Activated CD8-positive, alpha-beta memory T cell treated with anti-CD3 and anti-CD28 coated beads, Interleukin-2, amount 50 U/mL, for 1 hour (primary cell): ENCODE measurements around the gene ZNF841.
"Not testable (repeated sequence)": the region's sequence is repeated elsewhere in the genome, so short reads cannot be mapped to it uniquely, and the experiment has no call there.

Experiments
- DNase-seq: peaks from one replicate; pipeline ENCODE4 v3.0.0-alpha.2; 2020; ENCODE audit errors: extremely low read depth

The ZNF841 gene

GRCh38 chr19:52095172-52096014, at the start of gene ZNF841:
ZNF841 (minus strand) TSS chr19:52095765; CDS start chr19:52084801, 10,964 bp downstream.
- DNase-seq = peak; percentile 50

DNA sequence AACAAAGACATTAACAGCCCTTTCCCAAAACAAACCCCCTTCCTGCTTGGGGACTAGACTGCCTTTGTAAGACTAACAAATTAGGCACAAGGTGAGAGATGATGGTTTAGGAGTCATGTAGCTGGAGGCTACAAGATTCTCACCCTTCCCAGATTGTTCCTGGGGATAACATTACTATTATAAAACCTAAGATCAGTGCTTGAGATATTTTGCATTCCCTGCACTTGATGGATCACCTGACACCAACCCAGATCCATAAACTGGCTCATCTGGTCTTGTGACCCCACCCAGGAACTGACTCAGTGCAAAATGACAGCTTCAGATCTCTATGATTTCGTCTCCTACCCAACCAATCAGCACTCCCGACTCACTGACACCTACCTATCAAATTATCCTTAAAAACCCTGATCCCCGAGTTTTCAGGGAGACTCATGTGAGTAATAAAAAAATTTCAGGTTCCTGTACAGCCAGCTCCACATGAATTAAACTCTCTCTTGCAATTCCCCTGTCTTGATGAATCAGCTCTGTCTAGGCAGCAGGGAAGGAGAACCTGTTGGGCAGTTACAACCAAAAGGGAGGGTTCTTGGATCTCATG, 46.5 kb upstream of the ZNF841 start:
- DNase-seq = no peak

- no peak for DNase-seq
These were observed 45.6 kb upstream of the ZNF841 start for GRCh38 chr19:52141203-52141602.

DNA sequence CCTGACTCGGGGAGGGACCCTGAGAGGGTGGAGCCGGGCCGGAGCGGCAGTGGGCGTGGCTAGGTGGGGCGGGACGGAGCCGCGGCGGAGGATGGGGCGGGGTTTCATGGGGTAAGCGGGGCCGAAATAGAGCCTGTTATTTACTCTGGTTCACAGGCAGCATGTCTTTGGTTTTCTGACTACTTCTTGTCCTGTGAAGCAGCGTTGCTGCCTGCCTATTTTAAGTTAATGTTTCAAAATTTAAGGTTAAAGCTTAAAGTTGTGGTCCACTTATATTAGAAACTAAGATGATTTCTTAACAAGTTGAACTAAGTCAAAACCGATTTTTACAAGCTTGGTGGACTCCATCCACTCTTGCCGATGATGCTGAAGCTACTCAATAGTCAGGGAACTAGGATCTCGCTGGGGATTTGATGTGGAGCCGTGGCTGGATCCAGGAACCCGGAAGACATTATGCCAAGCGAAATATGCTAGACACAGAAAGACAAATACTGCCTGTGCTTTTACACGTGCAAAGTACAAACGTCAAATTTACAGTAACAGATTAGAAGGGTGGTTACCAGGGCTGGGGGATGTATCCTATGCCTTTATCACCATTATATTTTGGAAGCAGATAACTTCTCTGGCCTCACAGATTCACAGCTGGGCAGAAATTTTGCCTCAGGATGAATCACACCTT, 44.6 kb upstream of the ZNF841 start:
- no peak for DNase-seq

GRCh38 chr19:52139252-52140031, 43.9 kb upstream of the ZNF841 start, which contains the start of gene ZNF616:
ZNF616 (minus strand) TSS chr19:52139938; CDS start chr19:52130512, 9,426 bp downstream.
- peak; percentile 88 for DNase-seq

GRCh38 chr19:52138983-52139251, 43.4 kb upstream of the ZNF841 start:
- no peak for DNase-seq

DNA sequence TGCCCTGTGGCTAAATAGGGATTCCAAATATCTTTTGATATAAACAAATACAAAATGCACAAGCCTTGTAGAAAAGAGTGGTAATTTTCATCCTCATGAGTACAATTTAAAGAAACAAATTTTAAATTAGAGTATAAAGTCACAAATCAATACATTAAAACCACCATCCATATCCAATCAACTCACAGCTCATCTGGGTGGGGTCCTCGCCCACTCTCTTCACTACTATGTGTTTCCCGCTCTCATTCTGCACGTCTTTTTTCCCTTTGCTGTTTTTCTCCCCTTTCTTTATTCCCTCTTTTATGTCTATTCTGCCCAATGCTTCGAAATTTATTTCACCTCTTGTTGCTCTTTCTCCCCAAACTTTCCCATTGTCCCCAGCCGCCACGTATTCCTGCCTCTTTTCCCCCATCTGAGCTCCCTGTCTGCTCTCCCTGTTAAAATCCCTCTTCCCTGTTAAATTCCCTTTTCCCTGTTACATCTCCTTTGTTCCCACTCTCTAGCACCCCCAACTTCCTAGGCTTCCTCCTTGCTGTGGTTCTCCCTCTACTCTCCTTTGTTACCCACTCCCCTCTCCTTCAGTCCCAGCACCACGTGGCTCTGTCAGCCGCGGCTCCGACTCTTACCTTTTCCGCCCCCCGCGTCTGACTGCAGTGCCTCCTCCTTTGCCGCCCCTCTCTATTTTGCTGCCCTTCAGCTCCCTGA, 42.9 kb upstream of the ZNF841 start:
- no peak for DNase-seq

DNA sequence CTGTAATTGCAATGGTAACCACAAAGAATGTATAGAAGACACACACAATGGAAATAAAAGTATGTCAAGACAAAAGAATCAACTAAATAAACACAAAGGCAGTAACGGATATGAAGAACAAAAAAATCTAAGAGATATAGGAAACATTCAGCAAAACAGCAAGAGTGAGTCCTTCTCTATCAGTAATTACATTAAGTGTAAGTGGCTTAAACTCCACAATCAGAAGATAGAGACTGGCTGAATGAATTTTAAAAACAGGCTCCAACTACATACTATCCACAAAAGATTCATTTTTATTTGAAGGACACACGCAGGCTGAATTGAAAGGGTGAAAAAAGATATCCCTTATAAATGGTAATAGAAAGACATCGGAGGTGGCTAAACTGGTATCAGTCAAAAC, 24.7 kb upstream of the ZNF841 start:
- no peak for DNase-seq

GRCh38 chr19:52115526-52116053, 20.0 kb upstream of the ZNF841 start:
- DNase-seq = no peak

- DNase-seq = no peak
These were observed 19.1 kb upstream of the ZNF841 start for GRCh38 chr19:52114691-52115090.

DNA sequence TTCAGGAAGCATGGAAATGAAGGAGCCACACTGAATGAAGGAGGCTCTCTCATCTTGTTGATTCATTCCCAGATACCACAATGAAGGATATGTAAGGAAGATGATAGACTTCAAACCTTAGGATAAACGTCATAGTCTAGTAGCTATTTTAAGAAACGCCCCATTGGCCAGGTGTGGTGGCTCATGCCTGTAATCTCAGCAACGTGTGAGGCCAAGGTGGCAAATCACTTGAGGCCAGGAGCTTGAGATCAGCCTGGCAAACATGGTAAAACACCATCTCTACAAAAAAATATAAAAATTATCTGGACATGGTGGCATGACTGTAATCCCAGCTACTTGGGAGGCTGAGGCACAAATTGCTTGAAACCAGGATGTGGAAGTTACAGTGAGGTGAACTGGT, 17.1 kb upstream of the ZNF841 start:
- DNase-seq = no peak

GRCh38 chr19:52110780-52111179, 15.2 kb upstream of the ZNF841 start:
- no peak for DNase-seq

DNA sequence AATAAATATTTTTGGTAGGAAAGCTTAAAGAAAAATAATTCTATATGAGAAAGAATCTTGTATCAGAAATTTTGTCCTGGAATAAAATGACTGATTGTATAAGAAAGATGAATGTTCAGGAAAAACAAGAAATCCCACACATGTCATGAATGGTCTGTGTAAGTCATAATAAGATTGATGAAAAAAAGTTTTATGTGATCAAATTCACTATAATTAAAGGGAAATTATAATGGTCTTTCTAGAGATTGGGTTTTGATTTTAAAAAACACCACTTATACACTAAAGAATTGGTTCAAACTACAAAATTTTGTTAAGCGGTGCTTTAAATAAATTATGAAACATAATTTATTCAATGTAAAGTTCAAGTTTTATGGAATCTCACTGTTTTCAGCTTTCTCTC, 7.2 kb upstream of the ZNF841 start:
- no peak for DNase-seq

DNA sequence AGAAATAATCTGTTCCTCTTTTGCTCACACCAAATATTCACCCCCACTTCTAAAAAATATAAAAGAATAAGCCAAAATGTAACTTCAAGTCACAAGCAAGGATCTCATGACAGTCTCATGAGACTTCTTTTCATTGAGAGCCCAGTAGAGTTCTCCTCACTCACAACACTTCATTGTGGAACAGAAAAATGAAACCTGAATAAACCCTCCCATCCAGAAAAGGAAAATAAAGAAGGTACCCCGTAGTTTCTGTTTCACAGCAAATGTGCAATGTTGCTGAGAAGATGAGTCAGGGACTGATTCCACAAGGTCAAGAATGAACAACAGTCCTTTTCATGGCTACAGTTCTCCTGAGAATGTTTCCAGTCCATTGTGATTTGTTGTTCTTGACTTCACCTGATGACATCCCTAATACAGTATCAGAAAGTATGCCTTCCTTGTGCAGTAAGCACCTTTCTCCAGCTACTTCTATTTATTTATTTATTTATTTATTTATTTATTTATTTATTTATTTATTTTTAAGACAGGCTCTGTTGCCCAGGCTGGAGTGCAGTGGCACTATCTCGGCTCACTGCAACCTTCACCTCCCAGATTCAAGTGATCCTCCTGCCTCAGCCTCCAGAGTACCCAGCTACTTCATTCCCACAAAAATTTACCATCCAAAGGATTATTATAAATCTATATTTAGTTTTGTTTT, 6.4 kb upstream of the ZNF841 start:
- DNase-seq = no peak

GRCh38 chr19:52099497-52100138, 4.1 kb upstream of the ZNF841 start:
- no peak for DNase-seq

- DNase-seq = not testable (repeated sequence)
These were observed 851 bp upstream of the ZNF841 start for GRCh38 chr19:52096416-52096815.

- no peak for DNase-seq
These were observed 937 bp downstream of the ZNF841 start for GRCh38 chr19:52094526-52095130.

- no peak for DNase-seq
These were observed 9.1 kb downstream of the ZNF841 start for GRCh38 chr19:52086481-52086880.

- DNase-seq = no peak
These were observed 25.1 kb downstream of the ZNF841 start for GRCh38 chr19:52070496-52070895.

GRCh38 chr19:52069653-52070052, 25.9 kb downstream of the ZNF841 start:
- no peak for DNase-seq
